GM23338 (cell line): Measurements from ENCODE around the gene CACNG6. TPM values are rescaled to one million over a fixed set of nuclear protein-coding genes. Genes with fewer than 3 reads are reported as not detected.

Experiments used
- ATAC-seq: fragments of 200-7000 bp; cut with Tn5 transposase; 3 replicates; pipeline ENCODE4 v1.9.1; 2020
- DNase-seq: peaks from one replicate; pipeline ENCODE4 v3.0.0-alpha.2; 2015; ENCODE audit warnings: low spot score
- H2AFZ ChIP-seq: fragments of 200-600 bp; sonication (generic); 2 replicates; pipeline ENCODE4 v1.8.0; 2016; ENCODE audit warnings: antibody characterized with exemption, mild to moderate bottlenecking, moderate library complexity
- H3F3A ChIP-seq: fragments of 200-600 bp; sonication (generic); replicated peaks from 2 replicates; pipeline ENCODE4 v1.8.0; 2017; ENCODE audit warnings: antibody characterized with exemption, mixed run types, low read depth
- H3K27ac ChIP-seq: fragments of 200-600 bp; sonication (generic); 2 replicates; pipeline ENCODE4 v1.6.1; 2016; ENCODE audit warnings: low read depth
- H3K27me3 ChIP-seq: fragments of 200-600 bp; sonication (generic); 2 replicates; pipeline ENCODE4 v1.8.0; 2016; ENCODE audit warnings: mild to moderate bottlenecking, mixed run types, moderate library complexity; ENCODE audit not compliant: insufficient read depth
- H3K36me3 ChIP-seq: fragments of 200-600 bp; sonication (generic); 2 replicates; pipeline ENCODE4 v1.8.0; 2016; ENCODE audit warnings: mild to moderate bottlenecking; ENCODE audit not compliant: insufficient read depth
- H3K4me1 ChIP-seq: fragments of 200-600 bp; sonication (generic); 2 replicates; pipeline ENCODE4 v1.8.0; 2016; ENCODE audit warnings: mild to moderate bottlenecking, moderate library complexity; ENCODE audit not compliant: insufficient read depth
- H3K4me2 ChIP-seq: fragments of 200-600 bp; sonication (generic); 2 replicates; pipeline ENCODE4 v1.7.1; 2017; ENCODE audit warnings: mixed run types
- H3K4me3 ChIP-seq: fragments of 200-600 bp; sonication (generic); 2 replicates; pipeline ENCODE4 v1.6.1; 2016; ENCODE audit warnings: mixed run types
- H3K79me2 ChIP-seq: fragments of 200-600 bp; sonication (generic); replicated peaks from 2 replicates; pipeline ENCODE4 v1.8.0; 2017; ENCODE audit warnings: mild to moderate bottlenecking; ENCODE audit not compliant: insufficient read depth
- H3K9me2 ChIP-seq: fragments of 200-600 bp; sonication (generic); 2 replicates; pipeline ENCODE4 v1.8.0; 2017; ENCODE audit not compliant: insufficient read depth
- H4K20me1 ChIP-seq: fragments of 200-600 bp; sonication (generic); replicated peaks from 2 replicates; pipeline ENCODE4 v1.8.0; 2017; ENCODE audit warnings: mild to moderate bottlenecking; ENCODE audit not compliant: insufficient read depth
- H3K27ac Mint-ChIP-seq: 2 replicates; pipeline ENCODE4 v1.8.0; 2020; ENCODE audit warnings: inconsistent platforms, mild to moderate bottlenecking, moderate library complexity, mixed read lengths
- H3K27me3 Mint-ChIP-seq: 3 replicates; pipeline ENCODE4 v1.8.0; 2022; ENCODE audit warnings: low read depth, mild to moderate bottlenecking, moderate library complexity, mixed read lengths, inconsistent platforms; ENCODE audit not compliant: insufficient read depth, poor library complexity
- H3K36me3 Mint-ChIP-seq: 3 replicates; pipeline ENCODE4 v1.8.0; 2021; ENCODE audit warnings: low read depth, mild to moderate bottlenecking, inconsistent platforms, moderate library complexity, mixed read lengths
- H3K4me1 Mint-ChIP-seq: 3 replicates; pipeline ENCODE4 v1.8.0; 2020; ENCODE audit warnings: mild to moderate bottlenecking, inconsistent platforms, mixed read lengths
- H3K4me3 Mint-ChIP-seq: 3 replicates; pipeline ENCODE4 v1.8.0; 2021; ENCODE audit warnings: moderate library complexity, mild to moderate bottlenecking, inconsistent platforms, mixed read lengths
- H3K9me3 Mint-ChIP-seq: 3 replicates; pipeline ENCODE4 v1.8.0; 2020; ENCODE audit warnings: moderate library complexity, mild to moderate bottlenecking, inconsistent platforms, mixed read lengths
- CREB1 ChIP-seq: fragments of 250-450 bp; sonication (Bioruptor Pico); IDR thresholded peaks from 2 replicates; pipeline ENCODE4 v1.5.0; 2020; ENCODE audit warnings: low read depth, mild to moderate bottlenecking, moderate library complexity
- EZH2phosphoT487 ChIP-seq: fragments of 200-600 bp; sonication (generic); IDR thresholded peaks from one replicate; pipeline ENCODE4 v1.8.1; 2018; ENCODE audit warnings: antibody characterized with exemption; ENCODE audit not compliant: unreplicated experiment
- JUNB ChIP-seq: IDR thresholded peaks from one replicate; pipeline ENCODE4 v1.6.1; 2016; ENCODE audit warnings: antibody characterized with exemption; ENCODE audit not compliant: unreplicated experiment
- NANOG ChIP-seq: IDR thresholded peaks from 2 replicates; pipeline ENCODE4 v1.6.1; 2016; ENCODE audit warnings: antibody characterized with exemption, borderline replicate concordance
- STAT1 ChIP-seq: IDR thresholded peaks from one replicate; pipeline ENCODE4 v1.6.1; 2016; ENCODE audit warnings: antibody characterized with exemption; ENCODE audit not compliant: unreplicated experiment
- ZNF114 ChIP-seq: fragments of 250-450 bp; sonication (Bioruptor Pico); IDR thresholded peaks from 2 replicates; pipeline ENCODE4 v1.5.0; 2020; ENCODE audit warnings: mild to moderate bottlenecking, moderate library complexity
- ZNF331 ChIP-seq: fragments of 250-450 bp; sonication (Bioruptor Pico); IDR thresholded peaks from 2 replicates; pipeline ENCODE4 v1.5.0; 2020; ENCODE audit warnings: low read depth, mild to moderate bottlenecking, moderate library complexity
- polyA plus RNA-seq: library from polyadenylated mRNA; unstranded; fragments of >200 nt; fragmentation: Nextera tagmentation; extraction: Ambion mirVana; gene quantifications from 2 replicates; pipeline ENCODE4 v1.2.1, GENCODE V29; 2016
- total RNA-seq: library from RNA; depleted of rRNA; stranded (reverse); fragments of >200 nt; shearing (Covaris generic); gene quantifications from 2 replicates; pipeline ENCODE4 v1.2.3, GENCODE V29; 2014
- TF ChIP-seq, protein P1 (sequence below): IDR thresholded peaks from one replicate; pipeline ENCODE4 v1.6.1; 2018; ENCODE audit warnings: antibody characterized with exemption; ENCODE audit not compliant: unreplicated experiment
- TF ChIP-seq, protein P2 (sequence below), 2 experiments: fragments of 200-600 bp in 1 of 2; sonication (generic) in 1 of 2; conservative IDR thresholded peaks; 2 replicates each; pipeline versions ENCODE4 v1.5.1 to v1.6.1; 2016 to 2017; ENCODE audit warnings: antibody characterized with exemption in 2 of 2, low read depth in 2 of 2, mild to moderate bottlenecking in 2 of 2, moderate library complexity in 1 of 2
- TF ChIP-seq, protein P3 (sequence below): IDR thresholded peaks from 2 replicates; pipeline ENCODE4 v1.6.1; 2016; ENCODE audit warnings: antibody characterized with exemption

The CACNG6 gene
- total and polyA plus RNA-seq, 2 experiments from 2014 or later = 0.38 to 1.5 TPM

DNA sequence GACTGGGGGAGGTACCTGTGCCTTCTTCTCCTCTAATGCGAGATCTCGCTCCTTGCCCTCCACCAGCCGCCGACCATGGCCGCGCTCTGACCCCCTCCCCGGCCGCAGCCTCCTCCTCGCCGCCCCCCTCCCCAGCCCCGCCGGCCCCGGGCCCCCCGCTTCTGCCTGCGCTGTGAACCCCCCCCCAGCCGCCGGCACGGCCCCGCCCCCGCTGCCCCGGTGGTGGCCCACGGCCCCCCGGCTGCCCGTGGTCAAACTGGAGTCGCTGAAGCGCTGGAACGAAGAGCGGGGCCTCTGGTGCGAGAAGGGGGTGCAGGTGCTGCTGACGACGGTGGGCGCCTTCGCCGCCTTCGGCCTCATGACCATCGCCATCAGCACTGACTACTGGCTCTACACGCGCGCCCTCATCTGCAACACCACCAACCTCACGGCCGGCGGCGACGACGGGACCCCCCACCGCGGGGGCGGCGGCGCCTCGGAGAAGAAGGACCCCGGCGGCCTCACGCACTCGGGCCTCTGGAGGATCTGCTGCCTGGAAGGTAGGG lies 28.5 kb upstream of the CACNG6 start, which contains the start of gene CACNG8 (continued):
- TF ChIP-seq, protein P1, sequence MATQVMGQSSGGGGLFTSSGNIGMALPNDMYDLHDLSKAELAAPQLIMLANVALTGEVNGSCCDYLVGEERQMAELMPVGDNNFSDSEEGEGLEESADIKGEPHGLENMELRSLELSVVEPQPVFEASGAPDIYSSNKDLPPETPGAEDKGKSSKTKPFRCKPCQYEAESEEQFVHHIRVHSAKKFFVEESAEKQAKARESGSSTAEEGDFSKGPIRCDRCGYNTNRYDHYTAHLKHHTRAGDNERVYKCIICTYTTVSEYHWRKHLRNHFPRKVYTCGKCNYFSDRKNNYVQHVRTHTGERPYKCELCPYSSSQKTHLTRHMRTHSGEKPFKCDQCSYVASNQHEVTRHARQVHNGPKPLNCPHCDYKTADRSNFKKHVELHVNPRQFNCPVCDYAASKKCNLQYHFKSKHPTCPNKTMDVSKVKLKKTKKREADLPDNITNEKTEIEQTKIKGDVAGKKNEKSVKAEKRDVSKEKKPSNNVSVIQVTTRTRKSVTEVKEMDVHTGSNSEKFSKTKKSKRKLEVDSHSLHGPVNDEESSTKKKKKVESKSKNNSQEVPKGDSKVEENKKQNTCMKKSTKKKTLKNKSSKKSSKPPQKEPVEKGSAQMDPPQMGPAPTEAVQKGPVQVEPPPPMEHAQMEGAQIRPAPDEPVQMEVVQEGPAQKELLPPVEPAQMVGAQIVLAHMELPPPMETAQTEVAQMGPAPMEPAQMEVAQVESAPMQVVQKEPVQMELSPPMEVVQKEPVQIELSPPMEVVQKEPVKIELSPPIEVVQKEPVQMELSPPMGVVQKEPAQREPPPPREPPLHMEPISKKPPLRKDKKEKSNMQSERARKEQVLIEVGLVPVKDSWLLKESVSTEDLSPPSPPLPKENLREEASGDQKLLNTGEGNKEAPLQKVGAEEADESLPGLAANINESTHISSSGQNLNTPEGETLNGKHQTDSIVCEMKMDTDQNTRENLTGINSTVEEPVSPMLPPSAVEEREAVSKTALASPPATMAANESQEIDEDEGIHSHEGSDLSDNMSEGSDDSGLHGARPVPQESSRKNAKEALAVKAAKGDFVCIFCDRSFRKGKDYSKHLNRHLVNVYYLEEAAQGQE = no peak
- TF ChIP-seq CREB1 (CRISPR knock-in tag) (no peak), NANOG (no peak), EZH2phosphoT487 (no peak)
- TF ChIP-seq, protein P2, sequence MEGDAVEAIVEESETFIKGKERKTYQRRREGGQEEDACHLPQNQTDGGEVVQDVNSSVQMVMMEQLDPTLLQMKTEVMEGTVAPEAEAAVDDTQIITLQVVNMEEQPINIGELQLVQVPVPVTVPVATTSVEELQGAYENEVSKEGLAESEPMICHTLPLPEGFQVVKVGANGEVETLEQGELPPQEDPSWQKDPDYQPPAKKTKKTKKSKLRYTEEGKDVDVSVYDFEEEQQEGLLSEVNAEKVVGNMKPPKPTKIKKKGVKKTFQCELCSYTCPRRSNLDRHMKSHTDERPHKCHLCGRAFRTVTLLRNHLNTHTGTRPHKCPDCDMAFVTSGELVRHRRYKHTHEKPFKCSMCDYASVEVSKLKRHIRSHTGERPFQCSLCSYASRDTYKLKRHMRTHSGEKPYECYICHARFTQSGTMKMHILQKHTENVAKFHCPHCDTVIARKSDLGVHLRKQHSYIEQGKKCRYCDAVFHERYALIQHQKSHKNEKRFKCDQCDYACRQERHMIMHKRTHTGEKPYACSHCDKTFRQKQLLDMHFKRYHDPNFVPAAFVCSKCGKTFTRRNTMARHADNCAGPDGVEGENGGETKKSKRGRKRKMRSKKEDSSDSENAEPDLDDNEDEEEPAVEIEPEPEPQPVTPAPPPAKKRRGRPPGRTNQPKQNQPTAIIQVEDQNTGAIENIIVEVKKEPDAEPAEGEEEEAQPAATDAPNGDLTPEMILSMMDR (conservative IDR thresholded peaks at IDR 0.05; ENCODE audit: low read depth in 2 of 2) = no peak

DNA sequence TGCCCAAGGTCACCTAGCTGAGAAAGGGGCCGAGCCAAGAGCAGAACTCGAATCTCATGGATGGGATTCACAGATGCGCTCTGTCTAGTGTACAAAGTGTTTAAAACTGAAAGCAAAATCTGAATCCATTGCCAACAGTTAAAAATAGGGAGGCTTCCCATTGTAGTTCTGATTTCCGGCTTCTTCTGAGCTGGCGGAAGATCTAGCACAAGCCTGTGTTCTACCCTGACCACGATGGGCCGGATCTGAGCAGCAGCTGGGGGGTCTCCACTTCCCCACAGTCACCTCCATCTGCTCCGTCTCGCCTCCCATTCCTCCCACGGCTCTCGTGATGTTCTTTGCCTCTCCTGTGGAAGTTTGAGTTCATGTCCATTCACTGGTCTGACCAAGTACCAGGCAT lies 26.3 kb upstream of the CACNG6 start:
- H3K4me3 Mint-ChIP-seq = peak overlapping the region; percentile 69; the same call in 1 of the 3 replicates
- Histone ChIP-seq H3K79me2 (peaks cover 51% of the 10 kb centered on the region), H3K4me2 (no peak overlapping the region), H3K27ac (no peak overlapping the region), H3K4me1 (peaks cover 15% of the 10 kb centered on the region; the same call in 1 of the 2 replicates), H4K20me1 (peaks cover 19% of the 10 kb centered on the region), H3K36me3 (peaks cover 14% of the 10 kb centered on the region), H3F3A (0 out of 2 replicates have a peak, but pooled peaks cover 5% of the 10 kb centered on the region), H3K27me3 (no peaks in the 10 kb centered on the region), H2AFZ (no peak overlapping the region), H3K4me3 (no peak overlapping the region), H3K9me2 (no peaks in the 10 kb centered on the region)
- TF ChIP-seq JUNB (no peak), ZNF114 (no peak)
- no peak overlapping the region for H3K27ac Mint-ChIP-seq
- peaks cover 62% of the 10 kb centered on the region for H3K36me3 Mint-ChIP-seq
- H3K4me1 Mint-ChIP-seq = peaks cover 30% of the 10 kb centered on the region
- no peaks in the 10 kb centered on the region for H3K9me3 Mint-ChIP-seq
- ATAC-seq = no peak
- no peak for DNase-seq
- H3K27me3 Mint-ChIP-seq = peaks cover 23% of the 10 kb centered on the region

DNA sequence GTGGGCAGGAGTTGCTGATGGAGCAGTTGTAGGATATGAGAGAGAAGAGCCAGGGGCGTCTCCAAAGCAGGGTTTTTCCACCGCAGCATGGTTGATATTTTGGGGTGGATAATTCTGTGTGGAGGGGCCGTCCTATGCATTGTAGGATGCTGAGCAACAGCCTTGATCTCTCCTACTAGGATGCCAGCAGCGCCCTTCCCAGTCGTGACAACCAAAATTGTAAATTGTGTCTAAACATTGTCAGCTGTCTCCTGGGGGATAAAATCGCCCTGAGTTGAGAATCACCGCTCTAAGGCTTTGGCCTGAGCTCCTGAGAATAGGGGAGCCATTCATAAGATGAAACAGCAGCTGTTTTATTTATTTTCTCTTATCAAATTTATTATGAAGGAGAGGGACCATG lies 24.5 kb upstream of the CACNG6 start:
- no peak overlapping the region for H3K4me3 ChIP-seq
- ATAC-seq = no peak
- H3K9me2 ChIP-seq = no peaks in the 10 kb centered on the region
- H3K9me3 Mint-ChIP-seq = no peaks in the 10 kb centered on the region
- no peaks in the 10 kb centered on the region for H3F3A ChIP-seq
- no peaks in the 10 kb centered on the region for H3K27me3 ChIP-seq
- H3K36me3 ChIP-seq = peaks cover 14% of the 10 kb centered on the region
- no peak overlapping the region for H3K27ac Mint-ChIP-seq
- H3K4me1 ChIP-seq = peaks cover 6% of the 10 kb centered on the region; the same call in 1 of the 2 replicates
- peaks cover 19% of the 10 kb centered on the region for H4K20me1 ChIP-seq
- no peak for DNase-seq
- H3K4me2 ChIP-seq = no peak overlapping the region
- no peak overlapping the region for H2AFZ ChIP-seq
- H3K27me3 Mint-ChIP-seq = peaks cover 12% of the 10 kb centered on the region
- H3K4me3 Mint-ChIP-seq = no peak overlapping the region
- H3K36me3 Mint-ChIP-seq = peaks cover 76% of the 10 kb centered on the region
- peaks cover 25% of the 10 kb centered on the region for H3K4me1 Mint-ChIP-seq
- H3K79me2 ChIP-seq = peaks cover 35% of the 10 kb centered on the region
- no peak overlapping the region for H3K27ac ChIP-seq
- TF ChIP-seq, protein P3, sequence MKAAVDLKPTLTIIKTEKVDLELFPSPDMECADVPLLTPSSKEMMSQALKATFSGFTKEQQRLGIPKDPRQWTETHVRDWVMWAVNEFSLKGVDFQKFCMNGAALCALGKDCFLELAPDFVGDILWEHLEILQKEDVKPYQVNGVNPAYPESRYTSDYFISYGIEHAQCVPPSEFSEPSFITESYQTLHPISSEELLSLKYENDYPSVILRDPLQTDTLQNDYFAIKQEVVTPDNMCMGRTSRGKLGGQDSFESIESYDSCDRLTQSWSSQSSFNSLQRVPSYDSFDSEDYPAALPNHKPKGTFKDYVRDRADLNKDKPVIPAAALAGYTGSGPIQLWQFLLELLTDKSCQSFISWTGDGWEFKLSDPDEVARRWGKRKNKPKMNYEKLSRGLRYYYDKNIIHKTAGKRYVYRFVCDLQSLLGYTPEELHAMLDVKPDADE = no peak
- TF ChIP-seq, protein P1 = no peak
- no peak for TF ChIP-seq ZNF331 (CRISPR knock-in tag)
- TF ChIP-seq CREB1 (CRISPR knock-in tag) = no peak
- TF ChIP-seq STAT1 = no peak
- TF ChIP-seq NANOG = no peak
